ENCODE results near the gene PRKCE.

DNA sequence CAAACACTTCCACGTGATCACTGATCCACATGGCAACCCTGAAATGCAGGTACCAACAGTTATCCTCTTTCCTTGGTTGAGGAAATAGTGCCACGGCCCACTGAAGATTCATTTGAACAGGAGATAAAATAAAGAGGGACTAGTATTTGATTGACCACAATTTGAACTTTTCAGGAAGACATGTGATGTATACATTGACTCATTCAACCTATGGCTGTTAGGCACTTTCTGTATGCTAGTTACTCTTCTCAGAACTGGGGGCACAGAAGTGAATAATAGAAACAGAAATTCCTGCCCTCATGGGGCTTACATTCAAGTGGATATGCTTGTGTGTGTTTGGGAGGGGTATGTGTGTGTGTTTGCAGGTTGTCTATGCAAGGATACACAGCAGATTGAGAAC is 199.6 kb downstream of the PRKCE start:
- TF ChIP-seq POLR2A (IDR thresholded peaks at IDR 0.05; ENCODE audit: low read depth, low read length) = no peak
- TF ChIP-seq TAF1 (IDR thresholded peaks at IDR 0.05; ENCODE audit: borderline replicate concordance, low read depth, low read length) = no peak
- TF ChIP-seq POLR2AphosphoS5 (IDR thresholded peaks at IDR 0.05; ENCODE audit: low read depth, low read length) = no peak
